HCT116 (cell line): Measurements from ENCODE around the gene KANSL1. TPM values are rescaled to one million over a fixed set of nuclear protein-coding genes. Genes with fewer than 3 reads are reported as not detected.

Experiments used
- ATAC-seq: fragments of 200-7000 bp; cut with Tn5 transposase; 2 replicates; pipeline ENCODE4 v1.9.1; 2020; ENCODE audit warnings: mild to moderate bottlenecking, moderate library complexity
- BruUV-seq: library from RNA; stranded (reverse); fragments of 400-500 nt; replicated peaks from 2 replicates; lab custom pipeline; 2021; lab: Mats Ljungman, UMichigan
- CTCF ChIA-PET: fragments of 300-600 bp; sonication (Branson Sonifier 250); formaldehyde crosslinking; loops from one replicate; lab custom pipeline; 2021; ENCODE audit warnings: antibody characterized with exemption; lab: Charles Lee
- POLR2A ChIA-PET: fragments of 300-600, 350-600 bp; sonication (Branson Sonifier 250); formaldehyde crosslinking; loops from one replicate; lab custom pipeline; 2021; ENCODE audit warnings: antibody characterized with exemption; lab: Charles Lee
- RAD21 ChIA-PET, 2 experiments: fragments of 300-600 bp; sonication (Branson Sonifier 250); formaldehyde crosslinking; loops; one replicate each; lab custom pipeline; 2023; ENCODE audit warnings: low total read pairs in 2 of 2; ENCODE audit not compliant: uncharacterized antibody in 2 of 2, unreplicated experiment in 2 of 2, low non-redundant PET in 1 of 2; lab: Charles Lee
- DNase-seq: peaks from one replicate; pipeline ENCODE4 v3.0.0-alpha.2; 2010; ENCODE audit warnings: low read depth, low spot score
- H2AFZ ChIP-seq: fragments of 200-600 bp; shearing (Covaris generic), sonication (generic); 2 replicates; pipeline ENCODE4 v1.6.1; 2017; ENCODE audit warnings: low read depth, mixed run types, mixed read lengths, antibody characterized with exemption, low read length; ENCODE audit not compliant: poor library complexity, severe bottlenecking
- H3K27ac ChIP-seq: 2 replicates; pipeline ENCODE4 v1.5.1; 2012; ENCODE audit warnings: low read depth, low read length
- H3K27me3 ChIP-seq: fragments of 200-600 bp; sonication (generic); 2 replicates; pipeline ENCODE4 v1.6.1; 2016; ENCODE audit warnings: mixed run types, low read length, mixed read lengths; ENCODE audit not compliant: insufficient read depth
- H3K36me3 ChIP-seq, 2 experiments: fragments of 200-500 bp in 1 of 2; fragments of 200-600 bp in 1 of 2; sonication (Bioruptor generic) in 1 of 2; sonication (generic) in 1 of 2; 2 replicates each; pipeline versions ENCODE4 v1.5.1 to v1.6.1; 2014 to 2016; ENCODE audit warnings: low read length in 2 of 2, inconsistent platforms in 1 of 2, mixed read lengths in 1 of 2, mixed run types in 1 of 2; ENCODE audit not compliant: insufficient read depth in 2 of 2, control insufficient read depth in 1 of 2
- H3K4me1 ChIP-seq, 2 experiments: fragments of 200-600 bp in 1 of 2; sonication (generic) in 1 of 2; 2 replicates each; pipeline versions ENCODE4 v1.5.1 to v1.6.1; 2012 to 2017; ENCODE audit warnings: low read length in 2 of 2, inconsistent platforms in 1 of 2, mild to moderate bottlenecking in 1 of 2, mixed read lengths in 1 of 2, mixed run types in 1 of 2, moderate library complexity in 1 of 2; ENCODE audit not compliant: insufficient read depth in 2 of 2, control insufficient read depth in 1 of 2
- H3K4me2 ChIP-seq: fragments of 200-600 bp; sonication (generic); 2 replicates; pipeline ENCODE4 v1.6.1; 2017; ENCODE audit warnings: mixed run types, low read length, mixed read lengths
- H3K4me3 ChIP-seq, 2 experiments: fragments of 200-600 bp in 1 of 2; sonication (generic) in 1 of 2; replicated peaks in 1 of 2; 2 replicates each; pipeline ENCODE4 v1.5.1; 2011 to 2016; ENCODE audit warnings: low read length in 2 of 2, control low read depth in 1 of 2, low read depth in 1 of 2, mild to moderate bottlenecking in 1 of 2, mixed read lengths in 1 of 2, mixed run types in 1 of 2
- H3K79me2 ChIP-seq: fragments of 200-600 bp; sonication (generic); 2 replicates; pipeline ENCODE4 v1.6.1; 2017; ENCODE audit warnings: mild to moderate bottlenecking, mixed run types, low read length, moderate library complexity, mixed read lengths; ENCODE audit not compliant: insufficient read depth
- H3K9ac ChIP-seq: fragments of 200-600 bp; sonication (generic); 2 replicates; pipeline ENCODE4 v1.6.1; 2016; ENCODE audit warnings: low read length, mixed read lengths
- H3K9me2 ChIP-seq: fragments of 200-600 bp; sonication (generic), shearing (Covaris generic); 2 replicates; pipeline ENCODE4 v1.6.1; 2017; ENCODE audit warnings: mixed run types, mild to moderate bottlenecking, moderate library complexity; ENCODE audit not compliant: insufficient read depth
- H3K9me3 ChIP-seq, 2 experiments: fragments of 200-500 bp in 1 of 2; fragments of 200-600 bp in 1 of 2; sonication (Bioruptor generic) in 1 of 2; sonication (generic) in 1 of 2; 2 replicates each; pipeline ENCODE4 v1.6.1; 2014 to 2017; ENCODE audit warnings: low read length in 2 of 2, mixed read lengths in 2 of 2, inconsistent platforms in 1 of 2, low read depth in 1 of 2, mild to moderate bottlenecking in 1 of 2, mixed run types in 1 of 2, moderate library complexity in 1 of 2; ENCODE audit not compliant: control insufficient read depth in 1 of 2, insufficient read depth in 1 of 2
- H4K20me1 ChIP-seq: fragments of 200-600 bp; sonication (generic), shearing (Covaris generic); 2 replicates; pipeline ENCODE4 v1.6.1; 2017; ENCODE audit warnings: mixed run types, mild to moderate bottlenecking, moderate library complexity; ENCODE audit not compliant: insufficient read depth
- CTCF ChIP-seq, 3 experiments: fragments of 200-600 bp in 1 of 3; sonication (generic) in 1 of 3; IDR thresholded peaks in 2 of 3; conservative IDR thresholded peaks in 1 of 3; 2 replicates each; pipeline ENCODE4 v1.5.1; 2012 to 2017; ENCODE audit warnings: low read depth in 2 of 3, low read length in 2 of 3, antibody characterized with exemption in 1 of 3, borderline replicate concordance in 1 of 3, control low read depth in 1 of 3, mild to moderate bottlenecking in 1 of 3, mixed read lengths in 1 of 3, mixed run types in 1 of 3, moderate library complexity in 1 of 3; ENCODE audit not compliant: insufficient read depth in 1 of 3
- EGR1 ChIP-seq: IDR thresholded peaks from 2 replicates; pipeline ENCODE4 v1.6.1; 2012; ENCODE audit warnings: low read depth
- EZH2phosphoT487 ChIP-seq: fragments of 200-600 bp; IDR thresholded peaks from 2 replicates; pipeline ENCODE4 v1.6.1; 2018; ENCODE audit warnings: antibody characterized with exemption, borderline replicate concordance
- MAX ChIP-seq: IDR thresholded peaks from 2 replicates; pipeline ENCODE4 v1.6.1; 2012
- POLR2AphosphoS5 ChIP-seq: IDR thresholded peaks from 2 replicates; pipeline ENCODE4 v1.6.1; 2011; ENCODE audit warnings: mild to moderate bottlenecking, low read depth, low read length, moderate library complexity
- RAD21 ChIP-seq: IDR thresholded peaks from 2 replicates; pipeline ENCODE4 v1.6.1; 2012; ENCODE audit warnings: low read depth, mild to moderate bottlenecking
- SIN3A ChIP-seq: IDR thresholded peaks from 2 replicates; pipeline ENCODE4 v1.6.1; 2012; ENCODE audit warnings: low read depth
- SP1 ChIP-seq: IDR thresholded peaks from 2 replicates; pipeline ENCODE4 v1.6.1; 2012; ENCODE audit warnings: low read depth
- SRF ChIP-seq: IDR thresholded peaks from 2 replicates; pipeline ENCODE4 v1.6.1; 2012; ENCODE audit warnings: low read depth
- TCF7L2 ChIP-seq: IDR thresholded peaks from 2 replicates; pipeline ENCODE4 v1.7.0; 2011; ENCODE audit warnings: borderline replicate concordance, inconsistent platforms; ENCODE audit not compliant: insufficient read depth, insufficient read length; ENCODE audit errors: extremely low read depth
- ZFX ChIP-seq: fragments of 450-650 bp; IDR thresholded peaks from 2 replicates; pipeline ENCODE4 v1.6.1; 2017
- ZNF274 ChIP-seq: fragments of 200-500 bp; sonication (Bioruptor generic); IDR thresholded peaks from 2 replicates; pipeline ENCODE4 v1.6.1; 2014; ENCODE audit warnings: mild to moderate bottlenecking, low read depth, low read length, inconsistent platforms
- intact Hi-C: fragments of 100-400 bp; cut with micrococcal nuclease; formaldehyde crosslinking; loops from 2 replicates; pipeline ENCODE4 v1.10.0; 2022
- total RNA-seq: library from RNA; stranded (reverse); gene quantifications from one replicate; pipeline ENCODE4 v1.2.1, GENCODE V29; 2021; ENCODE audit not compliant: unreplicated experiment

The KANSL1 gene
- total RNA-seq, 1 experiment from 2014 or later = 77.5 TPM

GRCh38 chr17:45994987-45995386 is 198.2 kb downstream of the KANSL1 start:
- no peaks in the 10 kb centered on the region for H3K9me2 ChIP-seq
- H3K9ac ChIP-seq = no peak overlapping the region
- no peaks in the 10 kb centered on the region for H3K27me3 ChIP-seq
- no peak for TF ChIP-seq EZH2phosphoT487
- TF ChIP-seq ZNF274 = no peak
- no peak for TF ChIP-seq EGR1
- TF ChIP-seq POLR2AphosphoS5 = no peak
- POLR2A ChIA-PET = no interaction called here
- DNase-seq (no peak), ATAC-seq (no peak)
- RAD21 ChIA-PET = interaction anchor here in 1 of 2 experiments (0.6 kb wide), 1 partner anchor 217 kb away, joined by 3 read pairs; no protein-coding TSS in a partner anchor
- no peak overlapping the region for H3K4me3 ChIP-seq
- H3K9me3 ChIP-seq = no peaks in the 10 kb centered on the region
- CTCF ChIA-PET = no interaction called here
- no TSS peak for BruUV-seq
- no peak overlapping the region for H3K27ac ChIP-seq
- intact Hi-C loops = no loop called here
- H3K36me3 ChIP-seq = no peaks in the 10 kb centered on the region
- no peaks in the 10 kb centered on the region for H4K20me1 ChIP-seq
- H3K79me2 ChIP-seq = no peaks in the 10 kb centered on the region
- H3K4me1 ChIP-seq = no peaks in the 10 kb centered on the region
- no peak overlapping the region for H2AFZ ChIP-seq
- no peak overlapping the region for H3K4me2 ChIP-seq

- no peak for DNase-seq
- no peak for ATAC-seq
- Histone ChIP-seq H3K9ac (no peak overlapping the region), H3K9me3 (no peaks in the 10 kb centered on the region), H4K20me1 (no peaks in the 10 kb centered on the region), H3K36me3 (no peaks in the 10 kb centered on the region), H3K27ac (no peak overlapping the region), H3K27me3 (no peaks in the 10 kb centered on the region), H3K4me3 (no peak overlapping the region), H3K4me2 (no peak overlapping the region), H3K9me2 (no peaks in the 10 kb centered on the region), H3K79me2 (no peaks in the 10 kb centered on the region), H3K4me1 (no peaks in the 10 kb centered on the region), H2AFZ (no peak overlapping the region)
- RAD21 ChIA-PET = no interaction called here
- POLR2A ChIA-PET = no interaction called here
- BruUV-seq = no TSS peak
- intact Hi-C loops = no loop called here
- CTCF ChIA-PET = no interaction called here
- no peak for TF ChIP-seq TCF7L2
- no peak for TF ChIP-seq MAX
- no peak for TF ChIP-seq CTCF (IDR thresholded peaks at IDR 0.05 in 2 of 3, conservative IDR thresholded peaks at IDR 0.05 in 1 of 3; ENCODE audit: borderline replicate concordance in 1 of 3, insufficient read depth in 1 of 3, low read depth in 2 of 3, low read length in 2 of 3)
- TF ChIP-seq ZFX = no peak
- TF ChIP-seq SIN3A = no peak
- TF ChIP-seq SRF = no peak
- no peak for TF ChIP-seq RAD21
- TF ChIP-seq SP1 = no peak
Measured at GRCh38 chr17:45993962-45994627, 199.1 kb downstream of the KANSL1 start.
